ENCODE measurements around the gene DGKZ.
A peak's percentile ranks its signal among the peaks of the same experiment; 100 is the strongest.

Gene DGKZ

DNA sequence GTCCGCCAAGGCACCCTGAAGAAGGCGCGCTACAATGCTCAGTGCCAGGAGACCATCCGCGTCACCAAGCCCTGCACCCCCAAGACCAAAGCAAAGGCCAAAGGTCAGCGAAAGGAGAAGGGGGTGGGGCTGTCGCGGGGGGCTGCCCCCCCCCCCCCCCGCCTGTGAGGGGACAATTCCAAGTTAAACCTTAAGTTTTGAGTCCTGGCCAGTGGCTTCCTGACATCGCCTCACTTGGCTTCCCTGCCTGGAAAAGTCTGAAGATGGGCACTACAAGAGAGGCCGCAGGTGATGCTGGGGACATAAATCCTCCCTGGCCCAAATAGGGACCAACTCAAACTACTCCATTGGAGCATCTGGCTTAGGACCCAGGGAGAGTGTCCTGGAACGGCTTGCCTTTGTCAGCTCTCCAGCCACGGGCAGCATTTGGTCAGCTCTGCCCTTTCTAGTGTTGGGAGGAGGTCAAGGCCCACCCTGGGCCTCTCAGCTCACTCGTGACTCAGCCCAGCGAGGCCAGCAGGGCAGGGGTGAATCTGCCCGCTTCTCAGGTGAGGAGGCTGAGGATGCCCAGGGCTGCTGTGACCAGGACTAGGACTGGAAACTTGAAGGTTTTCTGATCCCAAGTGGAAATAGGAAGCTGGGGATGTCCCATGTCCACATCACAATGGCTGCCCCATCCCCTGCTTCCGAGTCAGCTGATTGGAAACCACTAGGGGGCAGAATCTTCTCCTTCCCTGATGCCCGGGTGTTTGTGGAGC is 35.6 kb downstream of the DGKZ start:
- H3K36me3 ChIP-seq (ENCODE audit: insufficient read depth), result no peaks in the 10 kb centered on the region
- H3K79me2 ChIP-seq (ENCODE audit: insufficient read depth, low read depth), result no peaks in the 10 kb centered on the region
- no peaks in the 10 kb centered on the region for H4K20me1 ChIP-seq (ENCODE audit: insufficient read depth)
- no peak overlapping the region for H2AFZ ChIP-seq (ENCODE audit: low read depth)
- no peak overlapping the region for H3K27ac ChIP-seq
- peaks cover 24% of the 10 kb centered on the region for H3K27me3 ChIP-seq (ENCODE audit: insufficient read depth, low read depth)
- H3K4me1 ChIP-seq (ENCODE audit: low read depth, poor library complexity, severe bottlenecking), result peaks cover 9% of the 10 kb centered on the region
- TF ChIP-seq, protein P1, sequence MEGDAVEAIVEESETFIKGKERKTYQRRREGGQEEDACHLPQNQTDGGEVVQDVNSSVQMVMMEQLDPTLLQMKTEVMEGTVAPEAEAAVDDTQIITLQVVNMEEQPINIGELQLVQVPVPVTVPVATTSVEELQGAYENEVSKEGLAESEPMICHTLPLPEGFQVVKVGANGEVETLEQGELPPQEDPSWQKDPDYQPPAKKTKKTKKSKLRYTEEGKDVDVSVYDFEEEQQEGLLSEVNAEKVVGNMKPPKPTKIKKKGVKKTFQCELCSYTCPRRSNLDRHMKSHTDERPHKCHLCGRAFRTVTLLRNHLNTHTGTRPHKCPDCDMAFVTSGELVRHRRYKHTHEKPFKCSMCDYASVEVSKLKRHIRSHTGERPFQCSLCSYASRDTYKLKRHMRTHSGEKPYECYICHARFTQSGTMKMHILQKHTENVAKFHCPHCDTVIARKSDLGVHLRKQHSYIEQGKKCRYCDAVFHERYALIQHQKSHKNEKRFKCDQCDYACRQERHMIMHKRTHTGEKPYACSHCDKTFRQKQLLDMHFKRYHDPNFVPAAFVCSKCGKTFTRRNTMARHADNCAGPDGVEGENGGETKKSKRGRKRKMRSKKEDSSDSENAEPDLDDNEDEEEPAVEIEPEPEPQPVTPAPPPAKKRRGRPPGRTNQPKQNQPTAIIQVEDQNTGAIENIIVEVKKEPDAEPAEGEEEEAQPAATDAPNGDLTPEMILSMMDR (conservative IDR thresholded peaks at IDR 0.05; ENCODE audit: low read depth, low read length), result peak; percentile 24; the same call in 1 of the 2 replicates
- no peak overlapping the region for H3K4me3 ChIP-seq (IDR thresholded peaks at IDR 0.05; ENCODE audit: insufficient read depth, low read depth, low read length)
- H3K4me2 ChIP-seq, result no peak overlapping the region
- no peak overlapping the region for H3K9ac ChIP-seq

DNA sequence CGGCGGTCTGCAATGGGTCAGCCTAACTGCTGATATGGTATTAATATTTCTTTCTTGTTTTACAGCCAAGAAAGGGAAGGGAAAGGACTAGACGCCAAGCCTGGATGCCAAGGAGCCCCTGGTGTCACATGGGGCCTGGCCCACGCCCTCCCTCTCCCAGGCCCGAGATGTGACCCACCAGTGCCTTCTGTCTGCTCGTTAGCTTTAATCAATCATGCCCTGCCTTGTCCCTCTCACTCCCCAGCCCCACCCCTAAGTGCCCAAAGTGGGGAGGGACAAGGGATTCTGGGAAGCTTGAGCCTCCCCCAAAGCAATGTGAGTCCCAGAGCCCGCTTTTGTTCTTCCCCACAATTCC is 36.1 kb downstream of the DGKZ start:
- Histone ChIP-seq H3K27ac (no peak overlapping the region), H4K20me1 (ENCODE audit: insufficient read depth) (no peaks in the 10 kb centered on the region), H3K4me2 (no peak overlapping the region), H2AFZ (ENCODE audit: low read depth) (no peak overlapping the region), H3K4me1 (ENCODE audit: low read depth, poor library complexity, severe bottlenecking) (peaks cover 9% of the 10 kb centered on the region), H3K4me3 (IDR thresholded peaks at IDR 0.05; ENCODE audit: insufficient read depth, low read depth, low read length) (no peak overlapping the region), H3K9ac (no peak overlapping the region), H3K79me2 (ENCODE audit: insufficient read depth, low read depth) (no peaks in the 10 kb centered on the region), H3K36me3 (ENCODE audit: insufficient read depth) (no peaks in the 10 kb centered on the region), H3K27me3 (ENCODE audit: insufficient read depth, low read depth) (peaks cover 29% of the 10 kb centered on the region)
- TF ChIP-seq, protein P1 (conservative IDR thresholded peaks at IDR 0.05; ENCODE audit: low read depth, low read length), result 0 out of 2 replicates have a peak, but pooled peaks have one; percentile 7

DNA sequence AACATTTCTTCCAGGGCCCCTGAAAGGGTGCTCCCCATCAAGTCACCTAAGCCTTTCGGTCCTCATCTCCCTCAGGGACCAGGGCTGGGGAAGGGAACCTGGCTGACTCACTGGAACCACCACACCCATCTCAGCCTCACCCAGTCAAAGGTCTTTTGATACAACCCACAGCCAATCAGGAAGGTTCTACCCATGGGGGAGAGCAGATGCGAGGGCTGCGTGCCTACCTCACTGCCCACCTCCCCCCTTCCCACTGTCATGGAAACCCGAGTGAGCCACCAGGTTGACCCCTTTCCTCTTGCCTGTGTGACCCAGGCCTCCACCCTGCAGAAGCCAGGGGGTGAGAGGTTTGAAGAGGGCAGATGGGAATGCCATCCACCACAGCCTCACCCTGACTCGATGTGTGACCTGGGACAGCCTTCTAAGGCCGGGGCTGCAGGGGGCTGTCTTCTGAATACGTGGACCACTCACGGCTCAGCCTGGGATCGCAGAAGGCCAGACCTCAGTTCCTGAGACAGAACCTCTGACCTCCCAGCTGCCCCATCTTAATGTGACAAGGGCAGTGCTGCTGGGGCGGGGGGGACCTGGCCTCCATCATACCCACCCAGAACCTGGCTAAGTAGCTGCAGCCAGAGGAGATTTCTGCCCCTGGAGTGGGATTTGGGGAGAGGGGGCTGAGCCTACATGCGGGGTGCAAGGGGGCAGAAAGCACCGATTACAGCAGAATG is 36.9 kb downstream of the DGKZ start:
- Histone ChIP-seq H3K4me1 (ENCODE audit: low read depth, poor library complexity, severe bottlenecking) (peaks cover 6% of the 10 kb centered on the region), H3K79me2 (ENCODE audit: insufficient read depth, low read depth) (no peaks in the 10 kb centered on the region), H3K27ac (no peak overlapping the region), H2AFZ (ENCODE audit: low read depth) (no peak overlapping the region), H3K36me3 (ENCODE audit: insufficient read depth) (no peaks in the 10 kb centered on the region), H3K27me3 (ENCODE audit: insufficient read depth, low read depth) (peaks cover 37% of the 10 kb centered on the region), H3K4me2 (no peak overlapping the region), H4K20me1 (ENCODE audit: insufficient read depth) (no peaks in the 10 kb centered on the region), H3K4me3 (IDR thresholded peaks at IDR 0.05; ENCODE audit: insufficient read depth, low read depth, low read length) (no peak overlapping the region), H3K9ac (no peak overlapping the region)
- TF ChIP-seq, protein P1 (conservative IDR thresholded peaks at IDR 0.05; ENCODE audit: low read depth, low read length), result no peak

DNA sequence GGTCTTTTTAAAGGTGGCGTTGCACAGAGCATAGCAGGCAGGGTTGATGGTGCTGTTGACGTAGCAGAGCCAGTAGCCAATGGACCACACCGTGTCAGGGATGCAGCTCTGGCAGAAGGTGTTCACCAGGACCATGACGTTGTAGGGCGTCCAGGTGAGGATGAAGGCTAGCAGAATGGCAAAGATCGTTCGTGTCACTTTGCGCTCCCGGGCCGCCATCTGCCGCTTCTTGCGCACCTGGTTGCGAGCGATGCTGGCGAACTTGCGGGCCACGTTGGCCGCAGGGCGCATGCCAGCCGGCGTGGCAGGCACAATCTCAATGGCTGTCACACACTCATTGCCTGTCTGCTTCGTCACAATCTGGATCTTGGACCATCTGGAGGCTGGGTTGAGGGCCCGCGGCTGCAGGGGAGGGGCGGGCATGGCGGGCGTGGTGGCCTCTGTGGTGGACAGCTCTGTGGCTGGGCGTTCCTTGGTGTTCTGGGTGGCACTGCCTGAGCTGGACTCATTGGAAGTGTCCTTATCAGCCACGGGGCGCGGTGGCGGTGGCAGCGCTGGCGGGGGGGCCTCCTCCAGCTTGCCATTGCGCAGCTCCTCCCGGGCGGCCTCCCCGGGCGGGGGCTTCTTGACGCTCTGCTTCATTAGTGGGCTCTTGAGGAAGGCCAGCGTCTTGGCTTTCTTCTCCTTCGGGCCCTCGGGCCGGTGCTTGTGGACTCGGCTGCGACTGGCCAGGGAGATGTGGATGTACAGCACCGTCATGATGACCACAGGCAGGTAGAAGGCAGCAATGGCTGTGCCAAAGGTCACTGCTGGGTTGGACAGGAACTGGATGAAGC is 38.1 kb downstream of the DGKZ start:
- TF ChIP-seq, protein P1 (conservative IDR thresholded peaks at IDR 0.05; ENCODE audit: low read depth, low read length), result no peak
- no peaks in the 10 kb centered on the region for H4K20me1 ChIP-seq (ENCODE audit: insufficient read depth)

More for the DNA sequence above, 38.1 kb downstream of the DGKZ start:
- no peak overlapping the region for H2AFZ ChIP-seq (ENCODE audit: low read depth)
- H3K27ac ChIP-seq, result no peak overlapping the region
- no peak overlapping the region for H3K4me3 ChIP-seq (IDR thresholded peaks at IDR 0.05; ENCODE audit: insufficient read depth, low read depth, low read length)
- no peaks in the 10 kb centered on the region for H3K36me3 ChIP-seq (ENCODE audit: insufficient read depth)
- no peaks in the 10 kb centered on the region for H3K79me2 ChIP-seq (ENCODE audit: insufficient read depth, low read depth)
- H3K9ac ChIP-seq, result no peak overlapping the region
- peaks cover 2% of the 10 kb centered on the region for H3K4me1 ChIP-seq (ENCODE audit: low read depth, poor library complexity, severe bottlenecking)
- H3K27me3 ChIP-seq (ENCODE audit: insufficient read depth, low read depth), result peaks cover 44% of the 10 kb centered on the region
- H3K4me2 ChIP-seq, result no peak overlapping the region
